ENCODE measurements around the gene PRDM8.

GRCh38 chr4:80243274-80244018 is 46.1 kb downstream of the PRDM8 start:
- TF ChIP-seq, protein P1, sequence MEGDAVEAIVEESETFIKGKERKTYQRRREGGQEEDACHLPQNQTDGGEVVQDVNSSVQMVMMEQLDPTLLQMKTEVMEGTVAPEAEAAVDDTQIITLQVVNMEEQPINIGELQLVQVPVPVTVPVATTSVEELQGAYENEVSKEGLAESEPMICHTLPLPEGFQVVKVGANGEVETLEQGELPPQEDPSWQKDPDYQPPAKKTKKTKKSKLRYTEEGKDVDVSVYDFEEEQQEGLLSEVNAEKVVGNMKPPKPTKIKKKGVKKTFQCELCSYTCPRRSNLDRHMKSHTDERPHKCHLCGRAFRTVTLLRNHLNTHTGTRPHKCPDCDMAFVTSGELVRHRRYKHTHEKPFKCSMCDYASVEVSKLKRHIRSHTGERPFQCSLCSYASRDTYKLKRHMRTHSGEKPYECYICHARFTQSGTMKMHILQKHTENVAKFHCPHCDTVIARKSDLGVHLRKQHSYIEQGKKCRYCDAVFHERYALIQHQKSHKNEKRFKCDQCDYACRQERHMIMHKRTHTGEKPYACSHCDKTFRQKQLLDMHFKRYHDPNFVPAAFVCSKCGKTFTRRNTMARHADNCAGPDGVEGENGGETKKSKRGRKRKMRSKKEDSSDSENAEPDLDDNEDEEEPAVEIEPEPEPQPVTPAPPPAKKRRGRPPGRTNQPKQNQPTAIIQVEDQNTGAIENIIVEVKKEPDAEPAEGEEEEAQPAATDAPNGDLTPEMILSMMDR (IDR thresholded peaks at IDR 0.05) = no peak
- TF ChIP-seq, protein P2, sequence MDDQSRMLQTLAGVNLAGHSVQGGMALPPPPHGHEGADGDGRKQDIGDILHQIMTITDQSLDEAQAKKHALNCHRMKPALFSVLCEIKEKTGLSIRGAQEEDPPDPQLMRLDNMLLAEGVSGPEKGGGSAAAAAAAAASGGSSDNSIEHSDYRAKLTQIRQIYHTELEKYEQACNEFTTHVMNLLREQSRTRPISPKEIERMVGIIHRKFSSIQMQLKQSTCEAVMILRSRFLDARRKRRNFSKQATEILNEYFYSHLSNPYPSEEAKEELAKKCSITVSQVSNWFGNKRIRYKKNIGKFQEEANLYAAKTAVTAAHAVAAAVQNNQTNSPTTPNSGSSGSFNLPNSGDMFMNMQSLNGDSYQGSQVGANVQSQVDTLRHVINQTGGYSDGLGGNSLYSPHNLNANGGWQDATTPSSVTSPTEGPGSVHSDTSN (IDR thresholded peaks at IDR 0.05) = no peak
- TF ChIP-seq POLR2A (IDR thresholded peaks at IDR 0.05; ENCODE audit: low read length) (no peak), SMC3 (IDR thresholded peaks at IDR 0.05) (no peak)
- TF ChIP-seq, protein P3, sequence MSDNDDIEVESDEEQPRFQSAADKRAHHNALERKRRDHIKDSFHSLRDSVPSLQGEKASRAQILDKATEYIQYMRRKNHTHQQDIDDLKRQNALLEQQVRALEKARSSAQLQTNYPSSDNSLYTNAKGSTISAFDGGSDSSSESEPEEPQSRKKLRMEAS (IDR thresholded peaks at IDR 0.05) = no peak
- TF ChIP-seq, protein P4, sequence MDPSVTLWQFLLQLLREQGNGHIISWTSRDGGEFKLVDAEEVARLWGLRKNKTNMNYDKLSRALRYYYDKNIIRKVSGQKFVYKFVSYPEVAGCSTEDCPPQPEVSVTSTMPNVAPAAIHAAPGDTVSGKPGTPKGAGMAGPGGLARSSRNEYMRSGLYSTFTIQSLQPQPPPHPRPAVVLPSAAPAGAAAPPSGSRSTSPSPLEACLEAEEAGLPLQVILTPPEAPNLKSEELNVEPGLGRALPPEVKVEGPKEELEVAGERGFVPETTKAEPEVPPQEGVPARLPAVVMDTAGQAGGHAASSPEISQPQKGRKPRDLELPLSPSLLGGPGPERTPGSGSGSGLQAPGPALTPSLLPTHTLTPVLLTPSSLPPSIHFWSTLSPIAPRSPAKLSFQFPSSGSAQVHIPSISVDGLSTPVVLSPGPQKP (IDR thresholded peaks at IDR 0.05; ENCODE audit: low read depth, low read length) = no peak
